Ascending aorta (tissue), 2 donors: ENCODE data around the gene TEAD4. TPM values are rescaled to one million over a fixed set of nuclear protein-coding genes. Genes with fewer than 3 reads are reported as not detected.

Experiments used
- DNase-seq, 2 donors: peaks; one replicate each; pipeline ENCODE4 v3.0.0-alpha.2; 2019; ENCODE audit warnings: low spot score in 2 of 2
- H3K27ac ChIP-seq, 2 donors: fragments of 200-600 bp; sonication (generic); one replicate each; pipeline ENCODE4 v1.5.1; 2016 to 2017; ENCODE audit warnings: mild to moderate bottlenecking in 1 of 2
- H3K27me3 ChIP-seq: fragments of 200-600 bp; sonication (generic); one replicate; pipeline ENCODE4 v1.5.1; 2017
- H3K36me3 ChIP-seq, 2 donors: fragments of 200-600 bp; sonication (generic); one replicate each; pipeline ENCODE4 v1.5.1; 2016
- H3K4me1 ChIP-seq, 2 donors: fragments of 200-600 bp; sonication (generic); one replicate each; pipeline ENCODE4 v1.5.1; 2016 to 2017; ENCODE audit warnings: mild to moderate bottlenecking in 1 of 2
- H3K4me3 ChIP-seq, 2 donors: fragments of 200-600 bp; sonication (generic); one replicate each; pipeline ENCODE4 v1.5.1; 2016 to 2017; ENCODE audit warnings: mild to moderate bottlenecking in 1 of 2
- H3K9me3 ChIP-seq, 2 donors: fragments of 200-600 bp; sonication (generic); one replicate each; pipeline ENCODE4 v1.5.1; 2016
- intact Hi-C: fragments of 100-400 bp; cut with DNase I; formaldehyde crosslinking; loops from one replicate; pipeline ENCODE4 v1.15.1; 2023
- total RNA-seq: library from RNA; depleted of rRNA; stranded (reverse); fragments of >200 nt; gene quantifications from one replicate; pipeline ENCODE4 v1.1.0, GENCODE V29; 2016
- TF ChIP-seq, protein P1 (sequence below), 3 experiments: fragments of 200-600 bp in 2 of 3; fragments of 450-650 bp in 1 of 3; sonication (generic) in 2 of 3; IDR thresholded peaks; one replicate each; pipeline ENCODE4 v1.5.1; 2016 to 2019; ENCODE audit warnings: antibody characterized with exemption in 3 of 3, mild to moderate bottlenecking in 1 of 3, moderate library complexity in 1 of 3

Gene TEAD4
- total RNA-seq, 1 donor from 2014 or later, result 76.1 TPM

DNA sequence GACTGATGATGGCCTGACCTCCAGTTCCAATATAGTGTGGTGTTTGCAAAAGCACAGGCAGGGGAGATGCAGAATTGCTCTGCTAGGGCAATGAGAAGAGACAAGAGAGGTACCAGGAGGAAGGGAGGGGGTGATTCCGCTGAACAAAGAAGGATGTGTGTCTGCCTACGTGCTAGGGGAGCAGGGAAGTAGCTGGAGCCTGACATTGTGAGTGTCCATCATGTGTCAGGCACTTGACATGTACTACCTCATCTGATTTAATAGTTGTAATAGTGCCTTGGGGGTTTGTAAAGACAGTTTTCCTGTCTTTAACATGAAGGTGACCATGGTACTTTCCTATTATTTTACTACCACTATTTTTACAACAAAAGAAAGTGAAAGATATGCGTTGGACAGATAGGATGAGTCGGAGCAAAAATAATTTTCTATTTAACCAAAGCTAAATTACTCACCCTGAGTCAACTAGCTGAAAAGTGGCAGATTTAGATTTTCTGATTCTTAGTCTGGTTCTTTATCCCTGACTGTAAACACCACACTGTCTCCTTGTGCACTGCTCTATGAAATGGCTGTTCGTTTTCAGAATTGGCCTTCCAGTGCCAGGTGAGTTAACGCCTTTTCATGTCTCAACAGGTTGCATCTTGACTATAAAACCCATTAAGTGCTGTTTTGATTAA, 33.7 kb upstream of the TEAD4 start:
- Histone ChIP-seq H3K4me3 (no peak overlapping the region), H3K27ac (no peak overlapping the region), H3K4me1 (no peaks in the 10 kb centered on the region), H3K27me3 (no peaks in the 10 kb centered on the region), H3K9me3 (no peaks in the 10 kb centered on the region), H3K36me3 (peaks cover 29 to 80% of the 10 kb centered on the region in 2 donors)
- intact Hi-C loops, result no loop called here
- DNase-seq, result no peak
- TF ChIP-seq, protein P1, sequence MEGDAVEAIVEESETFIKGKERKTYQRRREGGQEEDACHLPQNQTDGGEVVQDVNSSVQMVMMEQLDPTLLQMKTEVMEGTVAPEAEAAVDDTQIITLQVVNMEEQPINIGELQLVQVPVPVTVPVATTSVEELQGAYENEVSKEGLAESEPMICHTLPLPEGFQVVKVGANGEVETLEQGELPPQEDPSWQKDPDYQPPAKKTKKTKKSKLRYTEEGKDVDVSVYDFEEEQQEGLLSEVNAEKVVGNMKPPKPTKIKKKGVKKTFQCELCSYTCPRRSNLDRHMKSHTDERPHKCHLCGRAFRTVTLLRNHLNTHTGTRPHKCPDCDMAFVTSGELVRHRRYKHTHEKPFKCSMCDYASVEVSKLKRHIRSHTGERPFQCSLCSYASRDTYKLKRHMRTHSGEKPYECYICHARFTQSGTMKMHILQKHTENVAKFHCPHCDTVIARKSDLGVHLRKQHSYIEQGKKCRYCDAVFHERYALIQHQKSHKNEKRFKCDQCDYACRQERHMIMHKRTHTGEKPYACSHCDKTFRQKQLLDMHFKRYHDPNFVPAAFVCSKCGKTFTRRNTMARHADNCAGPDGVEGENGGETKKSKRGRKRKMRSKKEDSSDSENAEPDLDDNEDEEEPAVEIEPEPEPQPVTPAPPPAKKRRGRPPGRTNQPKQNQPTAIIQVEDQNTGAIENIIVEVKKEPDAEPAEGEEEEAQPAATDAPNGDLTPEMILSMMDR (IDR thresholded peaks at IDR 0.05), result no peak

DNA sequence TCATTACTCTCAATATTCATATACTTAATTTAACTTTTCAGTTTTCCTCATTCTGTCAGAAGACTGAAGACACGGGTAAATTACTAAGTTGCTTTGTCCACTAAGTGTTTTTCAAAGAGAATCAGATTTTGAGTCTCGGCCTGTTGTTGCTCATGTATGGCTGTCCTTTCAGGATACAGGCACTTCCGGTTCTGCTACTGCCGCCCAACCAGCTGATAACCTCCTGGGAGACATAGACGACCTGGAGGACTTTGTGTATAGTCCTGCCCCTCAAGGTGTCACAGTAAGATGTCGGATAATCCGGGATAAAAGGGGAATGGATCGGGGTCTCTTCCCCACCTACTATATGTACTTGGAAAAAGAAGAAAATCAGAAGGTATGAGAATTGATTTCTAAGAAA, 28.3 kb upstream of the TEAD4 start:
- no peaks in the 10 kb centered on the region for H3K27me3 ChIP-seq
- no peak overlapping the region for H3K27ac ChIP-seq
- no peak overlapping the region for H3K4me3 ChIP-seq
- TF ChIP-seq, protein P1 (IDR thresholded peaks at IDR 0.05), result no peak
- H3K4me1 ChIP-seq, result no peaks in the 10 kb centered on the region
- H3K9me3 ChIP-seq, result no peaks in the 10 kb centered on the region
- intact Hi-C loops, result no loop called here
- peaks cover 56 to 83% of the 10 kb centered on the region in 2 donors for H3K36me3 ChIP-seq
- no peak for DNase-seq

DNA sequence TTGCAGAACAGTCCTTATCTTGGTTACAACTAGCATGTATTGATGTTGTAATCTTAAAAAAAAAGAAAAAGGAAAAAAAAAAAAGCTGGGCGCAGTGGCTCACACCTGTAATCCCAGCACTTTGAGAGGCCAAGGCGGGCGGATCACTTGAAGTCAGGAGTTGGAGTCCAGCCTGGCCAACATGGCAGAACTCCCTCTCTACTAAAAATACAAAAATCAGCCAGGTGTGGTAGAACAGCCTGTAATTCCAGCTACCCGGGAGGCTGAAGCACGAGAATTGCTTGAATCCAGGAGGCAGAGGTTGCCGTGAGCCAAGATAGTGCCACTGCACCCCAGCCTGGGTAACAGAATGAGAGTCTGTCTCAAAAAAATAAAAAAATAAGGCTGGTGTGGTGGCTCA, 25.6 kb upstream of the TEAD4 start:
- Histone ChIP-seq H3K4me3 (no peak overlapping the region), H3K9me3 (no peaks in the 10 kb centered on the region), H3K27me3 (no peaks in the 10 kb centered on the region), H3K4me1 (no peaks in the 10 kb centered on the region), H3K36me3 (peaks cover 72 to 88% of the 10 kb centered on the region in 2 donors), H3K27ac (no peak overlapping the region)
- TF ChIP-seq, protein P1 (IDR thresholded peaks at IDR 0.05), result no peak
- no peak for DNase-seq
- intact Hi-C loops, result no loop called here

DNA sequence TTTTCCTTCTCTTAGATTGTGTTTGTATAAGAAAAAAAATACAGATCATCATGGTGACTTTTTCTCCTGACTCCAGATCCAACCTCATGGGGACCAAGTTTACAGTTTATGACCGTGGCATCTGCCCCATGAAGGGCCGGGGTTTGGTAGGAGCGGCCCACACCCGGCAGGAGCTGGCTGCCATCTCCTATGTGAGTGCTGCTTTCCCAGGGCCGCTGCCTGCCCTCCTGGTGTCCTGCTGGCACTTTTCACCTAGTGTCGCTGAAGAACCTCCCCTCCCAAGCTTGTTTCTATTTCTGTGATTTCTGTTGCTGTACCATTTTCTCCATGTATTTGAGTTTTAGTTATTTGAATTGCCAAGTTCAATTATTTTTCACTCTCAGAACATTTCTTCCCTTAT, 24.8 kb upstream of the TEAD4 start:
- no peak overlapping the region for H3K27ac ChIP-seq
- H3K27me3 ChIP-seq, result no peaks in the 10 kb centered on the region
- peaks cover 78 to 92% of the 10 kb centered on the region in 2 donors for H3K36me3 ChIP-seq
- intact Hi-C loops, result no loop called here
- no peaks in the 10 kb centered on the region for H3K4me1 ChIP-seq
- no peaks in the 10 kb centered on the region for H3K9me3 ChIP-seq
- TF ChIP-seq, protein P1 (IDR thresholded peaks at IDR 0.05), result no peak
- DNase-seq, result no peak
- H3K4me3 ChIP-seq, result no peak overlapping the region

DNA sequence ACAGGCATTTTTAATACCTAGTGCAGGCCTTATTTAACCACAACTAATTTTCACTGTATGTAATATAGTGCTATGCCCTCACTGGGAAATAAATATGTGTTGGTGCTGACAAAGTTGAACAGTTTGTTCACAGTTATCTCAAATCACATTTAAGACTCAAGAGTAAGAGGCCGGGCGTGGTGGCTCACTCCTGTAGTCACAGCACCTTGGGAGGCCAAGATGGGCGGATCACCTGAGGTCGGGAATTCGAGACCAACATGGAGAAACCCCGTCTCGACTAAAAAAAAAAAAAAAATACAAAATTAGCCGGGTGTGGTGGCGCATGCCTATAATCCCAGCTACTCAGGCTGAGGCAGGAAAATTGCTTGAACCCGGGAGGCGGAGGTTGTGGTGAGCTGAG, 22.9 kb upstream of the TEAD4 start:
- H3K4me1 ChIP-seq, result no peaks in the 10 kb centered on the region
- TF ChIP-seq, protein P1 (IDR thresholded peaks at IDR 0.05), result no peak
- no peaks in the 10 kb centered on the region for H3K9me3 ChIP-seq
- H3K4me3 ChIP-seq, result no peak overlapping the region
- no peaks in the 10 kb centered on the region for H3K27me3 ChIP-seq
- peaks cover 81 to 91% of the 10 kb centered on the region in 2 donors for H3K36me3 ChIP-seq
- DNase-seq, result no peak
- intact Hi-C loops, result no loop called here
- no peak overlapping the region for H3K27ac ChIP-seq

DNA sequence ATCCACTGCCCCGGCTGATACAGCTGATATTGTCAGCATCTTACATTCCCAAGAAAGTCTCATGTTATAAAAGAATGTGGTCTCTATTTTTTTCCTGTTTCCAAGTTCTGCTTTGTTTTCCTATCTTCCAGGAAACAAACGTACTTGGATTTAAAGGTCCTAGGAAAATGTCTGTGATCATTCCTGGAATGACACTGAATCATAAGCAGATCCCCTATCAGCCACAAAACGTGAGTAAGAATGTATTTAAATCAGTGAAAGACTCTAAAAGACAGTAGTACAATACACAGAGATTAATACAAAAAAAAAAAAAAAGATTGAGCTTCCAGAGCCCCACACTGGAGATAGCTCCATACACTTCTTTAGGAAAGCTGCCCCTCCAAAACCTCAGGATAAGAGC, 21.7 kb upstream of the TEAD4 start:
- Histone ChIP-seq H3K9me3 (no peaks in the 10 kb centered on the region), H3K36me3 (peaks cover 69 to 79% of the 10 kb centered on the region in 2 donors), H3K27ac (no peak overlapping the region), H3K27me3 (no peaks in the 10 kb centered on the region), H3K4me1 (no peaks in the 10 kb centered on the region), H3K4me3 (no peak overlapping the region)
- intact Hi-C loops, result no loop called here
- DNase-seq, result no peak
- TF ChIP-seq, protein P1 (IDR thresholded peaks at IDR 0.05), result no peak
